Measurements from ENCODE around the gene GALNT10. TPM values are rescaled to one million over a fixed set of nuclear protein-coding genes. Genes with fewer than 3 reads are reported as not detected.

The GALNT10 gene
- total and polyA plus RNA-seq, 2 donors from 2014 or later = 13.0 to 44.3 TPM

DNA sequence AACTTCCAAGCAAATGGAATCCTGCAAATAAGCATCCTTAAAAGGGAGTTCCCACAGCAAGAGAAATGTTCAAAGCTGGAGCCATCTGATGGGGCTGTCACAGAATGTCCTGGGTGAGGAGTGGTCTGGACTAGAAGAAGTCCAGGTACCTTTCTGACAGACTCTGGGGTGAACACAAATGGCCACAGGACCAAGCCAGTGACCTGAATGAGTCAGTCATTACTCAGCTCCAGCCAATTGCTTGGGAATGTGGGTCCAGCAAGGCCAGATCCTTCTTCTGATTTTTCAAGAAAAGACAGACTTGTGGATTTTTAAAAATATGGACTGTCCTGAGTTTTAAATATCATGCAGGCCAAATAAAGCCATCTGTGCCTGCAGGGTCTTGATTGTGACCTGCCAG, 30.1 kb downstream of the GALNT10 start:
- DNase-seq (no peak), FAIRE-seq (no peak)
- Histone ChIP-seq H3K36me3 (ENCODE audit: control insufficient read depth in 2 of 3, insufficient read depth in 3 of 3, low read length in 3 of 3) (peaks cover 0 to 2% (median 0%) of the 10 kb centered on the region in 3 donors), H3K9me3 (ENCODE audit: control insufficient read depth in 2 of 3, insufficient read depth in 1 of 3, low read length in 3 of 3) (no peaks in the 10 kb centered on the region), H3K27me3 (ENCODE audit: control insufficient read depth, insufficient read depth, low read length) (no peaks in the 10 kb centered on the region), H3K4me1 (ENCODE audit: control insufficient read depth in 2 of 3, insufficient read depth in 2 of 3, low read depth in 1 of 3, low read length in 3 of 3) (peaks cover 0 to 3% (median 0%) of the 10 kb centered on the region in 3 donors), H3K27ac (ENCODE audit: low read depth in 2 of 2, low read length in 2 of 2) (no peak overlapping the region), H3K9ac (ENCODE audit: low read length in 3 of 3) (no peak overlapping the region), H3K4me3 (ENCODE audit: low read length in 3 of 3) (no peak overlapping the region)
- intact Hi-C loops (cut with DNase I) = no loop called here
- TF ChIP-seq, protein P1, sequence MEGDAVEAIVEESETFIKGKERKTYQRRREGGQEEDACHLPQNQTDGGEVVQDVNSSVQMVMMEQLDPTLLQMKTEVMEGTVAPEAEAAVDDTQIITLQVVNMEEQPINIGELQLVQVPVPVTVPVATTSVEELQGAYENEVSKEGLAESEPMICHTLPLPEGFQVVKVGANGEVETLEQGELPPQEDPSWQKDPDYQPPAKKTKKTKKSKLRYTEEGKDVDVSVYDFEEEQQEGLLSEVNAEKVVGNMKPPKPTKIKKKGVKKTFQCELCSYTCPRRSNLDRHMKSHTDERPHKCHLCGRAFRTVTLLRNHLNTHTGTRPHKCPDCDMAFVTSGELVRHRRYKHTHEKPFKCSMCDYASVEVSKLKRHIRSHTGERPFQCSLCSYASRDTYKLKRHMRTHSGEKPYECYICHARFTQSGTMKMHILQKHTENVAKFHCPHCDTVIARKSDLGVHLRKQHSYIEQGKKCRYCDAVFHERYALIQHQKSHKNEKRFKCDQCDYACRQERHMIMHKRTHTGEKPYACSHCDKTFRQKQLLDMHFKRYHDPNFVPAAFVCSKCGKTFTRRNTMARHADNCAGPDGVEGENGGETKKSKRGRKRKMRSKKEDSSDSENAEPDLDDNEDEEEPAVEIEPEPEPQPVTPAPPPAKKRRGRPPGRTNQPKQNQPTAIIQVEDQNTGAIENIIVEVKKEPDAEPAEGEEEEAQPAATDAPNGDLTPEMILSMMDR (IDR thresholded peaks at IDR 0.05; ENCODE audit: borderline replicate concordance, extremely low read depth, insufficient read depth) = no peak

DNA sequence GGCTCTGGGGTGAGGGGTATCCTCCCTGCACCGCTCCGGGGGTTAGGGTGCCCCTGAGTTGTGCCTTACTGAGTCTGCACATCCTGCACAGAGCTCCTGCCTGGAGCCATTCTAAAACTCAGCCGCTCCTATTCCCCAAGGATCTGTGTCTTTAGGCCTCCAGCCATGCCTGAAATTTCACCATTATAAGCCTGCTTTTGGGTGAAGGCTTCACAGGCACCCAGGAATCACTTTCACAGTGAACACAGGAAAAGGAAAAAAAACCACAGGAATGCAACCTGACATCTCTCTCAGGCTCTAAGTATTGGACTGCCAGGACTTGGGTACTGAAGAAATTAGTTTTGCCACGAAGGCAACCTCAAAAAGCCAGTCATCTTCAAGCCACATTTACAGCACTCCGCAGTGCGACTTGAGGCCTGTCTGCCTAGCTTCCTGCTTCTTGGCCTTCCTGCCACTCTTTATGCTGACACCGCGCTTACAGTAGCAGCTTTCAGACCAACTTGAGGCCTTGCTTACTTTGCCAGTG, 30.9 kb downstream of the GALNT10 start:
- Histone ChIP-seq H3K9me3 (ENCODE audit: control insufficient read depth in 2 of 3, insufficient read depth in 1 of 3, low read length in 3 of 3) (no peaks in the 10 kb centered on the region), H3K27me3 (ENCODE audit: control insufficient read depth, insufficient read depth, low read length) (no peaks in the 10 kb centered on the region), H3K36me3 (ENCODE audit: control insufficient read depth in 2 of 3, insufficient read depth in 3 of 3, low read length in 3 of 3) (peaks cover 0 to 2% (median 0%) of the 10 kb centered on the region in 3 donors), H3K4me1 (ENCODE audit: control insufficient read depth in 2 of 3, insufficient read depth in 2 of 3, low read depth in 1 of 3, low read length in 3 of 3) (peaks cover 0 to 3% (median 0%) of the 10 kb centered on the region in 3 donors), H3K4me3 (ENCODE audit: low read length in 3 of 3) (no peak overlapping the region), H3K27ac (ENCODE audit: low read depth in 2 of 2, low read length in 2 of 2) (no peak overlapping the region), H3K9ac (ENCODE audit: low read length in 3 of 3) (no peak overlapping the region)
- no peak for FAIRE-seq
- intact Hi-C loops (cut with DNase I) = no loop called here
- peak in 3 of 5 donors; percentile 15 to 48 (median 17) for DNase-seq
- TF ChIP-seq, protein P1 (IDR thresholded peaks at IDR 0.05; ENCODE audit: borderline replicate concordance, extremely low read depth, insufficient read depth) = no peak

DNA sequence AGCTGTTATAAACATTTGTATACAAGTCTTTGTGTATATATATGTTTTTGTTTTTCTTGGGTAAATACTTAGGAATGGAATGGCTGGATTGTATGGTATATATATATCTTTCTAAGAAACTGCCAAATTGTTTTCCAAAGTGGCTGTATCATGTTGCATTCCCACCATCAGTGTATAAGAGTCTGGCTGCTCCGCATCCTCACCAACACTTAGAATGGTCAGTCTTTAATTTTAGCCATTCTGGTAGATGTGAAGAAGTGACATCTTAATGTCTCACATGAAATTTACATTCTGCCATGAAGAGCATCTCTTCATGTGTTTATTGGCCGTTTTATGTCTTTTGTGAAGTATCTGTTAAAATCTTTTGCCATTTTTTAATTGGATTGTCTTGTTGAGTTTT, 31.9 kb downstream of the GALNT10 start:
- Histone ChIP-seq H3K9ac (ENCODE audit: low read length in 3 of 3) (no peak overlapping the region), H3K4me1 (ENCODE audit: control insufficient read depth in 2 of 3, insufficient read depth in 2 of 3, low read depth in 1 of 3, low read length in 3 of 3) (peaks cover 0 to 3% (median 0%) of the 10 kb centered on the region in 3 donors), H3K9me3 (ENCODE audit: control insufficient read depth in 2 of 3, insufficient read depth in 1 of 3, low read length in 3 of 3) (peaks cover 0 to 6% (median 0%) of the 10 kb centered on the region in 3 donors), H3K27ac (ENCODE audit: low read depth in 2 of 2, low read length in 2 of 2) (no peak overlapping the region), H3K36me3 (ENCODE audit: control insufficient read depth in 2 of 3, insufficient read depth in 3 of 3, low read length in 3 of 3) (peaks cover 0 to 2% (median 0%) of the 10 kb centered on the region in 3 donors), H3K27me3 (ENCODE audit: control insufficient read depth, insufficient read depth, low read length) (no peaks in the 10 kb centered on the region), H3K4me3 (ENCODE audit: low read length in 3 of 3) (no peak overlapping the region)
- DNase-seq (no peak), FAIRE-seq (no peak)
- intact Hi-C loops (cut with DNase I) = no loop called here
- TF ChIP-seq, protein P1 (IDR thresholded peaks at IDR 0.05; ENCODE audit: borderline replicate concordance, extremely low read depth, insufficient read depth) = no peak

DNA sequence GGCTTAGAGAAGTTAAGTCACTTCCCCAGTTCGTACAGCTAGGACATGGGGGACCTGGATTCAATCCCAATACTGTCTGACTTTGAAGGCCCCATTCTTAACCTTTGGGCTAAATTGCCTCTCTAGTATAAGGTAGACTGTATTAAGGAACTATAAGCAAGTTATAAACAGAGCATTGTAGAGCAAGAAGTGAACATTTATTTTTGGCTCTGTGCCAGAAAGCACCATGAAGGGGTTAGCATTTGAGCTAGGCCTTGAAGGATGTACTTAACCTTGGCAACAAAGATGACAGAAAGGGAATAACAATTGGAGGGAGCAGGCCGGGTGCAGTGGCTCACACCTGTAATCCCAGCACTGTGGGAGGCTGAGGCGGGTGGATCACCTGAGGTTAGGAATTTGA, 32.8 kb downstream of the GALNT10 start:
- no peak for DNase-seq
- peaks cover 0 to 2% (median 0%) of the 10 kb centered on the region in 3 donors for H3K36me3 ChIP-seq (ENCODE audit: control insufficient read depth in 2 of 3, insufficient read depth in 3 of 3, low read length in 3 of 3)
- peaks cover 0 to 6% (median 0%) of the 10 kb centered on the region in 3 donors for H3K9me3 ChIP-seq (ENCODE audit: control insufficient read depth in 2 of 3, insufficient read depth in 1 of 3, low read length in 3 of 3)
- TF ChIP-seq, protein P1 (IDR thresholded peaks at IDR 0.05; ENCODE audit: borderline replicate concordance, extremely low read depth, insufficient read depth) = no peak
- H3K27ac ChIP-seq (ENCODE audit: low read depth in 2 of 2, low read length in 2 of 2) = no peak overlapping the region
- no peak overlapping the region for H3K9ac ChIP-seq (ENCODE audit: low read length in 3 of 3)
- no peaks in the 10 kb centered on the region for H3K27me3 ChIP-seq (ENCODE audit: control insufficient read depth, insufficient read depth, low read length)
- intact Hi-C loops (cut with DNase I) = no loop called here
- H3K4me3 ChIP-seq (ENCODE audit: low read length in 3 of 3) = no peak overlapping the region
- no peak for FAIRE-seq
- H3K4me1 ChIP-seq (ENCODE audit: control insufficient read depth in 2 of 3, insufficient read depth in 2 of 3, low read depth in 1 of 3, low read length in 3 of 3) = peaks cover 0 to 3% (median 0%) of the 10 kb centered on the region in 3 donors
